GM13977 (cell line): ENCODE measurements around the gene PRSS36.
"Not testable (repeated sequence)": the region's sequence is repeated elsewhere in the genome, so short reads cannot be mapped to it uniquely, and the experiment has no call there.

ENCODE experiments used
- DNase-seq: peaks from one replicate; pipeline ENCODE4 v3.0.0; 2012; ENCODE audit warnings: low spot score
- in situ Hi-C: fragments of 300-500 bp; cut with MboI; formaldehyde crosslinking; loops from one replicate; pipeline ENCODE4 v1.12.0; 2022; ENCODE audit warnings: low sequenced_read_pairs, low pct_unique_long_range_greater_than_20kb, mixed read lengths, inconsistent platforms; ENCODE audit not compliant: unreplicated experiment
- TF ChIP-seq, protein P1 (sequence below): IDR thresholded peaks from 2 replicates; pipeline ENCODE4 v1.5.1; 2012; ENCODE audit warnings: mild to moderate bottlenecking, control low read depth; ENCODE audit not compliant: insufficient read depth; ENCODE audit errors: extremely low read depth, missing control alignments

Gene PRSS36

DNA sequence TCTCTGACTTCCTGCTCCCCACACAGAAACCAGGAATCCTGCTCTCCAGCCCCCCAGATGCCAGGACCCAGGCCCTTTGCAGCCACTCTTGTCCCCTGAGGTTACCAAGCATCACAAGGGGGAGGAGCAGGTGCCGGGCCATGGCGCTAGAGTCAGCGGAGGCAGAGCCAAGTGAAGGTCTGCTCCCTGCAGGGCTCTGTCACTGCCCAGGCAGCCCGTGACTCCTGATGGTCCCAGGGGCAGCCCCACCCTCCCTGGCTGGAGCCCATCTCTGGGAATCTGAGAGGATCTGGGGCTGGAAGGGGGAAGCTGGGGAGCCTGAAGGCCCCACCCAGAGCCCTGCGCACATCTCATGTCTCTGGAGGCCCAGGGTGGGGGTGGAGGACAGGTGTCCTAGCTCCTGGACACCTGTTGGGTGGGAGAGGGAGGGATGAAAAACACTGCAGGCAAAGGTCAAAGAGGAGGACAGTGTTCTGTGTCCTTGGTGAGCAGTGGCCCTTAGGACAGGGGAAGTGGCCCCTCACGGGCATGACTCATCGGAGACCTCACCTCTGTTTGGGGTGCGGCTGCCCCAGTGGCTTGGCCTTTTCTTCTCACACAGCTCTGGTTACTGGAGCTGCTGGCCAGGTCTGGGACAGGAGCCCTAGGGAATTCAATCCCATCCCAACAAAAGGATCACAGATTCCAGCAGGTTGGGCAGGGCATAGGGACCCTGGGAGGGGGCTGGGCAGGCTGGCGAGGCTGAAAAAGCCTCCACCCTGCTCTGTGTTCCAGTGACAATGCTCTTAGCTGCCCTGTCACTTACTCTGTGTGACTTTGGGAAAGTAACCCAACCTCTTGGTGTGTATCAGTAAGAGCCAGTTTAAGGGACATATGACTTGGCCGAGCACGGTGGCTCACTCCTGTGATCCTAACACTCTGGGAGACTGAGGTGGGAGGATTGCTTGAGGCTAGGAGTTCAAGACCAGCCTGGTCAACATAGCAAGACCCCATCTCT lies at the start of gene PRSS36:
Gene PRSS36, minus strand, starts transcription at position 173 of the 997 bp plus-strand sequence. Its CDS starts 31 bp downstream, at position 142.
- no peak for DNase-seq
- TF ChIP-seq, protein P1, sequence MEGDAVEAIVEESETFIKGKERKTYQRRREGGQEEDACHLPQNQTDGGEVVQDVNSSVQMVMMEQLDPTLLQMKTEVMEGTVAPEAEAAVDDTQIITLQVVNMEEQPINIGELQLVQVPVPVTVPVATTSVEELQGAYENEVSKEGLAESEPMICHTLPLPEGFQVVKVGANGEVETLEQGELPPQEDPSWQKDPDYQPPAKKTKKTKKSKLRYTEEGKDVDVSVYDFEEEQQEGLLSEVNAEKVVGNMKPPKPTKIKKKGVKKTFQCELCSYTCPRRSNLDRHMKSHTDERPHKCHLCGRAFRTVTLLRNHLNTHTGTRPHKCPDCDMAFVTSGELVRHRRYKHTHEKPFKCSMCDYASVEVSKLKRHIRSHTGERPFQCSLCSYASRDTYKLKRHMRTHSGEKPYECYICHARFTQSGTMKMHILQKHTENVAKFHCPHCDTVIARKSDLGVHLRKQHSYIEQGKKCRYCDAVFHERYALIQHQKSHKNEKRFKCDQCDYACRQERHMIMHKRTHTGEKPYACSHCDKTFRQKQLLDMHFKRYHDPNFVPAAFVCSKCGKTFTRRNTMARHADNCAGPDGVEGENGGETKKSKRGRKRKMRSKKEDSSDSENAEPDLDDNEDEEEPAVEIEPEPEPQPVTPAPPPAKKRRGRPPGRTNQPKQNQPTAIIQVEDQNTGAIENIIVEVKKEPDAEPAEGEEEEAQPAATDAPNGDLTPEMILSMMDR: no peak
- in situ Hi-C loops: no loop called here

DNA sequence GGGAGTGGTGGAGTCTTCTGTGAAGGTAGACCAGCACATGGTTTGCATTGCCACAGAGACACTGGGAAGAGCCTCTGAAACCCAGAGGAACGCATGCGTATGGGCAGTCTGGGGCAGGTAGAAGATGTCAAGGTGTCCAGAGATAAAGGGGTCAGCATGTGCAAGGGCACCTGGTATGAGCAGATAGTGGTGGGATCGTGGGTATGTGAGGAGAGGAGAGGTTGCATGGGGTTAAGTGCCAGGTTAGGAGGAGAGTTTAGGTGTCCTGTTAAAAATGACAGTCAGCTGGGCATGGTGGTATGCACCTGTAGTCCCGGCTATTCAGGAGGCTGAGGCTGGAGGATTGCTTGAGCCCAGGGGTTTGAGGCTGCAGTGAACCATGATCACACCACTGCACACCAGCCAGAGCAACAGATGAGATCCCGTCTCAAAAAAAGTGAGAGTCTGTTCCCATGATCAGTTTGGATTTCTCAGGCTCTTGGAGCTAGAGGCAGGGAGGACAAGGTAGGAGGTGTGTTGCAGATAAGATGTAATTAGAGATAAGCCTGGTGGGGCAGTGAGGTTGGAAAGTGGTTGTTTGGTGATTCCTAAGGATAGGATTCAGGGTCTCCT lies 49.7 kb upstream of the PRSS36 start:
- no peak for DNase-seq
- in situ Hi-C loops: loop anchor here (10.0 kb wide), 1 partner anchor 245 kb away; the partner anchor contains the start of gene ZNF843
- TF ChIP-seq, protein P1: no peak

DNA sequence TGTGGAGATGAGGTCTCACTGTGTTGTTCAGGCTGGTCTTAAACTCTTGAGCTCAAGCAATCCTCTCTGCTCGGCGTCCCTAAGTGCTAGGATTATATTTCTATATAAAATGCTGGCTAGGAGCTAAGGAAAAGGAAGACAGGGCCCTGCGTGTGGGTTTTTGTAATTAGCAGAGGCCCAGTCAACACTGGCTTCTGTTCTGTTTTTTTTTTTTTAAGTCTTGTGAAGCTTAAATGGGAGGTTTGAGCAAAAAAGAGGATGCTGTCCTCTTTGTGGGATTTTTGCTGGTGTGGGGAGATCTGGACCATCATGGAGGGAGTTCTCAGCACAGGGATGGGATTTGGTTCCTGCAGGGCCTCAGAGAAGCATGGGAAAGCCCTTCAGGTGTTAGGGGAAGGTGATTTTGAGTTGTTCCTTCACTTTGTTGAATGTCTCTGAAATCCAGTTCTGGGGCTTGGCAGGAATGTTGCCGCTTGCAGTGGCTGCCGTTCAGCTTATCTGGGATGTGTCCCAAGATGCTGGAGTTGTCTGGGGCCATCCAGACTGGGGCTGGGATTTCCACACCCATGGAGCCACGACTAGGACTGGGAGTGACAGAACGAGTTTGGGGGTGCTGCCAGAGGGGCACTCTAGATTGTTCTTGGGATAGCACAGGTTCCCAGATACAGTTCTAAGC lies 48.5 kb upstream of the PRSS36 start:
- TF ChIP-seq, protein P1: no peak
- in situ Hi-C loops: no loop called here
- DNase-seq: no peak

DNA sequence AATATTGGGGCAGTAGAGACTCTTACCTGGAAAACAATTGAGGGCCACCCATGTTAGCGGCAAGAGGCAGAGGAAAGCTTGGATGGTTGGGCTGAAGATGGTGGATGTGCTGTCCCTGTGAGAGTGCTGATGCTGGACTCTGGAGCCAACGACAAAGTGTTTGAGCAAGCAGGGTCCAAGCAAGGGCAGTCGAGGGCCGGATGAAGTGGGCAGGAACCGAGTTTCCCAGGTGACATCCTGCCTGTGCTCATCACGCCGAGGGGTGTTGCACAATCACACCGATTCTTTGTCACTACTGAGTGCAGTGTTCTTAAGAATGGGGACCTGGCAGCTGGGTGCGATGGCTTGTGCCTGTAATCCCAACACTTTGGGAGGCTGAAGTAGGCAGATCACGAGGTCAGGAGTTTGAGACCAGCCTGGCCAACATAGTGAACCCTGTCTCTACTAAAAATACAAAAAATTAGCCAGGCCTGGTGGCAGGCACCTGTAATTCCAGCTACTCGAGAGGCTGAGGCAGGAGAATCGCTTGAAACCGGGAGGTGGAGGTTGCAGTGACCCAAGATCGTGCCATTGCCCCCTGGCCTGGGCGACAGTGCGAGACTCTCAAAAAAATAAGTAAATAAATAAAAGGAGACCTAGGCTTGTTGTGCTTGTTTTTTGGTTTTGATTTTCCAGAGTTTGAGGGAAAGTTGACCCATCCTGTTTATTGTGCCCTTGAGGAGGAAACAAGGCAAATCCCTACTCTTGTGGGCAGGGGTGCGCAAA lies 46.6 kb upstream of the PRSS36 start:
- TF ChIP-seq, protein P1: no peak
- in situ Hi-C loops: no loop called here
- no peak for DNase-seq

DNA sequence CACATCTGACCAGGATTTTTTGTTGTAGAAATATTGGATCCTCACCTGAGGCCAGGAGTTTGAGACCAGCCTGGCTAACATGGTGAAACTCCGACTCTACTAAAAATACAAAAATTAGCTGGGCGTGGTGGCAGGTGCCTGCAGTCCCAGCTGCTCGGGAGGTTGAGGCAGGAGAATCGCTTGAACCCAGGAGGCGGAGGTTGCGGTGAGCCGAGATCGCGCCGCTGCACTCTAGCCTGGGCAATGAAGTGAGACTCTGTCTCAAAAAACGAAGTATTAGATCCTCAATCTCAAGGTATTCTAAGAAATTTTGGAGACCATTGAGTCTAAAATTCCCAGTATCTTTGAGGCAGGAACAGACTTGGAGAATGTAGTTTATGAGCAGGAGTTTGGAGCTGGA lies 46.0 kb upstream of the PRSS36 start:
- DNase-seq, in situ Hi-C loops: not testable (repeated sequence)

DNA sequence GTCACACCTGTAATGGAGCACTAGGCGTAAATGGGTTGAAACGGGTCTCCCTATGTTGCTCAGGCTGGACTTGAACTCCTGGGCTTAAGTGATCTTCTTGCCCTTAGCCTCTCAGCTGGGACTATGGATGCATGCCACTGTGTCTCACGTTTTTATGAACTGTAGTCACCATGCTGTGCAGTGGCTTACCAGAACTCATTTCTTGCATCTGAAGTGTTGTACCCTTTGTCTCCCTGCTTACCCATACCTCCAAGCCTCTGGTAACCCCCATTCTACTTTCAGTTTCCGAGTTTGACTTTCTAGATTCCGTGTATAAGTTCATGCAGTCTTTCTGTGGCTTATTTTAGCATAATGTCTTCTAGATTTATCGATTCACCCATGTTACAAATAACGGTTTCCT lies 45.0 kb upstream of the PRSS36 start:
- TF ChIP-seq, protein P1: no peak
- DNase-seq: no peak
- in situ Hi-C loops: no loop called here
